ENCODE results near the gene MED1.
"Not testable (repeated sequence)": the region's sequence is repeated elsewhere in the genome, so short reads cannot be mapped to it uniquely, and the experiment has no call there.

- TF ChIP-seq CTCF, POLR2A (IDR thresholded peaks at IDR 0.05): not testable (repeated sequence)
Measured at GRCh38 chr17:39468610-39469009, 17.5 kb upstream of the MED1 start.

Data from body of pancreas (tissue), 4 donors.